Measurements from ENCODE around the gene TDRD5. TPM values are rescaled to one million over a fixed set of nuclear protein-coding genes. Genes with fewer than 3 reads are reported as not detected.

The TDRD5 gene
- total RNA-seq, 4 donors from 2014 or later: 0.34 to 0.78 (median 0.61) TPM

DNA sequence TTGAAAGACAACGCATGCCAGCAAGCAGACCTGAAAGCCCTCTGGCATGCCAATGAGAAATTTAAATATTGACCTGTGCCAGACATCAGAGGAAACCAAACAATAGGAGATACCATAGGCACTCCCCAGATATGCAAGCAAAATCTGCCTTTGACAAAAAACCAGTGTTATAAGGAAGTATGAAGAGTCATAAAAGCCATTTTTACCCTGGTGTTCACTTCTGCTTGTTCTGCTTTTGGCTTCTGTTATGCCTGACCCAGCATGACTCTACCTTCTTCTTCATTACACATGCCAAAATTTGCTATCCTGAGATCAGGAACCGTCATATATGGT is 42.3 kb upstream of the TDRD5 start:
- DNase-seq (ENCODE audit: low spot score in 2 of 2): no peak
- no peak overlapping the region for H3K4me3 ChIP-seq (ENCODE audit: low read depth, poor library complexity, severe bottlenecking)
- TF ChIP-seq POLR2A (IDR thresholded peaks at IDR 0.05) (no peak), CTCF (IDR thresholded peaks at IDR 0.05) (no peak)
- intact Hi-C loops (cut with DNase I; ENCODE audit: low total_unique reads): no loop called here
- 87 to 89% methylated on average over 2 of the region's 2 CpGs for WGBS, 2 donors

DNA sequence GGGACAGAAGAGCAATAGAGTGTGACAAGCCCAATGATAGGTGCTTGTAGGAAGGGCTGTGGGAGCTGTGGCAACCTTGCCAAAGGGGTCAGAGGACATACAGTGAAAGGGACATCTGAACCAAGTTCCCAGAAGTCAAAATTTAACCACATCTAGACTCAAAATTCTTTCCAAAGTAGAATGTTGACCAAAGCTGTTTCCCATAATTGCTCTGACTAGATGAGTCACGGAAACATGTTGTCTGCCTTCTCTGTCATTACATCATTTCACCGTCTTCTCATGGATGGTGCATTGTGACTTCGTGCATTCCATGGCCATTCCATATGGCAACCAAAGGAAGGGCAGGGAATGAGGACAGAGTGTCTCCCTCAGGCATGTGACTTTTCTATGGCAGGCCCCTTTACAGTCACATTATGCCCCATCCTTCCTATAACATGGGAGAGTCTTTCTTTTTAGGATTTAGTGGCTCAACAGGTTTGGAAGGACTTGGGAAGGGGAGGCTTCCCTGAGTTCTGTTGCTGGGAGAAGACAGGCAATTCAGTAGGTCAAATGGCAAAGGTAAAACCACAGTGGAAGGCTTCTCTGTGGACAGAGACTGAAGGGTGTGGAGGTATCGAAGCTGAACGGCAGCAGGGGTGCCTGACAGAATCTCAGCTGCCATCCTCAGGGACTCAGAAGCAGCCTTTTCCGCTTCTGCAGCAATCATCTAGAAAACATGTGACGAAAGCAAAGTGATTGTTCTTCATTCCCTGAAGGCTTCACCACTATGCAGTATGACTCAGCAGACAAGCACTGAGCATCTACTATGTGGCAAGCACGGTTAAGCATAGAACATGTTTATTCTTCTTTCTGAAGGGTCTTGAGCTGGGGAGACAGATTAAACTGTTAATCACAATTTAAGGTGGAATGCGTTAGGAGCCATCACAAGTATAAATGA is 40.6 kb upstream of the TDRD5 start:
- DNase-seq (ENCODE audit: low spot score in 2 of 2): no peak
- no peak for TF ChIP-seq POLR2A (IDR thresholded peaks at IDR 0.05)
- no peak for TF ChIP-seq CTCF (IDR thresholded peaks at IDR 0.05)
- intact Hi-C loops (cut with DNase I; ENCODE audit: low total_unique reads): no loop called here
- H3K4me3 ChIP-seq (ENCODE audit: low read depth, poor library complexity, severe bottlenecking): no peak overlapping the region
- 38 to 41% methylated on average over 9 of the region's 9 CpGs for WGBS, 2 donors

DNA sequence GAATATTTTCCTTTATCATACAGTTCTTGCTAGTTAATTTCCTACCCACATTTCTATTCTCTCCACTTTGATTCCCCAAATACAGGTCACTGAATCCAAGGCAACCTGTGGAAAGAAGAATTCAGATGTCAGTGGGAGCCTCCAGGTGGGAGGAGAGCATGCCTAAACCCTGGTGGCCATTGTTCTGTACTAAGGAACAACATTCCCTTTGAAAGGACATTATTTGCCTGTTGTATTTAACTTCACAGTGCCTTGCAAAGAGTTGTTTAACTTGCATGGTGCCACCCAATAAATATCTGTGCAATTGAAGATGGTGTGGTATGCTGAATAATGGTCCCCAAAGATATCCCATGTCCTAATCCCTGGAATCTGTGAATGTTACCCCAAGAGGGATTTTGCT is 37.2 kb upstream of the TDRD5 start:
- no peak for DNase-seq (ENCODE audit: low spot score in 2 of 2)
- H3K4me3 ChIP-seq (ENCODE audit: low read depth, poor library complexity, severe bottlenecking): no peak overlapping the region
- intact Hi-C loops (cut with DNase I; ENCODE audit: low total_unique reads): no loop called here

GRCh38 chr1:179558078-179558477 is 33.6 kb upstream of the TDRD5 start:
- 97 to 100% methylated on average over 1 of the region's 1 CpG for WGBS, 2 donors
- H3K4me3 ChIP-seq (ENCODE audit: low read depth, poor library complexity, severe bottlenecking): no peak overlapping the region
- no peak for TF ChIP-seq POLR2A (IDR thresholded peaks at IDR 0.05)
- TF ChIP-seq CTCF (IDR thresholded peaks at IDR 0.05): no peak
- intact Hi-C loops (cut with DNase I; ENCODE audit: low total_unique reads): no loop called here
- DNase-seq (ENCODE audit: low spot score in 2 of 2): no peak

More for the DNA sequence above, 37.2 kb upstream of the TDRD5 start:
- TF ChIP-seq CTCF (IDR thresholded peaks at IDR 0.05) (no peak), POLR2A (IDR thresholded peaks at IDR 0.05) (no peak)

DNA sequence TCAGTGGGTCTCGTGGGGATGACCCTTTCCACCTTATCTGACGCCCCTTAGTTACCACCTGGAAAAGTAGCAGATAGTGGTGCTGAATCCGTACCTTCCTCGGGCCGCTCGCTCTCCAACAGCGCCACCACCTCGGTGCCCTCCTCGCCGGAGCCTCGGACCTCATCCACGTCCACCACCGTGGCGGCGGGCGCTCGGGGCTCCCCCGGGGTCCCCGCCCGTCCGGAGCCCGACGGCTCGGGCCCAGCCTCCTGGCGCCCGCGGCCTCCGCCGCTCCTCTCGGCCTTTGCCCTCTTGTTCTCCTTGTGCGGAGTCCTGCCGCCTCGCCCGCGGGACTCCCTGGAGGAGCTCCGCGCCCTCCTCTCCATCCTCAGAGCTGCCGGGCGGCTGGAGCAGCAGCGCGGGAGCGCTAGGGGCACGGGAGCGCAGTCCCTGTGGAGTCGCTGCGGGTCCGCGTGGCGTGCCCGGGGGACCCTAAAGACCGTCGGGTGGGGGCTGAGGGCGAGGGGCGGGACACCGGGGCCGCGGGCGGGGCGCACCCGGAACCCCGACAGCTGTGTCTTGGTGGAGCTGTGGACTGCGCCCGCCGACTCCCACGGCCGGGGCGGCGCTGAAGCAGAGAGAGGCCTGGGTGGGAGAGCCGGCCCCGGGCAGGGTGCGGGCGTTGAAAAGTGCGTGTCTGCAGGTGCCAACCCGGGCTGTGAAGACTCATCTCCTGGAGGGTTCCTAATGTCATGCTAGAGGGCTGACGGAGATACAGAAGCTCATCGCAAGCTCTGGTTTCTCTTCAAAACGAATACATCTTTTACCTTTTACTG is 15.9 kb upstream of the TDRD5 start, which contains the start of gene NPHS2:
NPHS2 (minus strand) TSS at position 452 of the 818 bp plus-strand sequence; CDS start at position 368, 84 bp downstream.
- intact Hi-C loops (cut with DNase I; ENCODE audit: low total_unique reads): no loop called here
- TF ChIP-seq CTCF (IDR thresholded peaks at IDR 0.05): no peak
- TF ChIP-seq POLR2A (IDR thresholded peaks at IDR 0.05): no peak
- no peak for DNase-seq (ENCODE audit: low spot score in 2 of 2)
- H3K4me3 ChIP-seq (ENCODE audit: low read depth, poor library complexity, severe bottlenecking): no peak within 1 kb of the TSS
- WGBS, 2 donors: 7 to 8% methylated on average over 43 to 45 of the region's 77 CpGs
